ENCODE results near the gene KRTAP4-2.
"Not testable (repeated sequence)": the region's sequence is repeated elsewhere in the genome, so short reads cannot be mapped to it uniquely, and the experiment has no call there.

The KRTAP4-2 gene

GRCh38 chr17:41177727-41178271, at the start of gene KRTAP4-2:
TSS of gene KRTAP4-2 (minus strand) at chr17:41178221. CDS start at chr17:41178164, 57 bp downstream.
- H3K79me2 ChIP-seq (ENCODE audit: insufficient read depth, low read length), result no peaks in the 10 kb centered on the region
- H3K27ac ChIP-seq (ENCODE audit: low read depth, low read length, poor library complexity, severe bottlenecking), result no peak within 1 kb of the TSS
- H2AFZ ChIP-seq (ENCODE audit: low read length), result no peak within 1 kb of the TSS
- H3K9me2 ChIP-seq (ENCODE audit: low read depth, low read length), result no peaks in the 10 kb centered on the region
- no peak within 1 kb of the TSS for H3K9ac ChIP-seq (ENCODE audit: low read length)
- H3K4me3 ChIP-seq (ENCODE audit: low read depth, low read length, poor library complexity, severe bottlenecking), result no peak within 1 kb of the TSS
- TF ChIP-seq EZH2 (IDR thresholded peaks at IDR 0.05; ENCODE audit: borderline replicate concordance, low read length), result no peak
- no peak for TF ChIP-seq CTCF (IDR thresholded peaks at IDR 0.05; ENCODE audit: low read length)
- no peaks in the 10 kb centered on the region for H3F3A ChIP-seq (ENCODE audit: insufficient read depth, low read length)
- H3K9me3 ChIP-seq (ENCODE audit: low read length), result no peaks in the 10 kb centered on the region
- no peaks in the 10 kb centered on the region for H3K27me3 ChIP-seq (ENCODE audit: insufficient read depth, low read length)
- no peaks in the 10 kb centered on the region for H3K4me1 ChIP-seq (ENCODE audit: insufficient read depth, low read length, severe bottlenecking)
- H3K36me3 ChIP-seq (ENCODE audit: insufficient read depth, low read length), result no peaks in the 10 kb centered on the region
- H3K4me2 ChIP-seq (ENCODE audit: low read length), result no peak within 1 kb of the TSS
- no peaks in the 10 kb centered on the region for H4K20me1 ChIP-seq (ENCODE audit: insufficient read depth, low read length)

- H2AFZ ChIP-seq (ENCODE audit: low read length); H3K27ac ChIP-seq (ENCODE audit: low read depth, low read length, poor library complexity, severe bottlenecking); H3F3A ChIP-seq (ENCODE audit: insufficient read depth, low read length); H3K9ac ChIP-seq (ENCODE audit: low read length); H3K4me1 ChIP-seq (ENCODE audit: insufficient read depth, low read length, severe bottlenecking); H3K9me2 ChIP-seq (ENCODE audit: low read depth, low read length); H3K9me3 ChIP-seq (ENCODE audit: low read length); H3K79me2 ChIP-seq (ENCODE audit: insufficient read depth, low read length); H3K4me3 ChIP-seq (ENCODE audit: low read depth, low read length, poor library complexity, severe bottlenecking); H3K4me2 ChIP-seq (ENCODE audit: low read length); H4K20me1 ChIP-seq (ENCODE audit: insufficient read depth, low read length); H3K36me3 ChIP-seq (ENCODE audit: insufficient read depth, low read length); H3K27me3 ChIP-seq (ENCODE audit: insufficient read depth, low read length): not testable (repeated sequence)
Observed at GRCh38 chr17:41226598-41227095, 48.6 kb upstream of the KRTAP4-2 start, which contains the start of gene KRTAP9-2. TSS of gene KRTAP9-2 (plus strand) at chr17:41226648. CDS start at chr17:41226655, 7 bp downstream.

- Histone ChIP-seq H3K4me2 (ENCODE audit: low read length) (no peak overlapping the region), H2AFZ (ENCODE audit: low read length) (no peak overlapping the region), H3K27ac (ENCODE audit: low read depth, low read length, poor library complexity, severe bottlenecking) (no peak overlapping the region), H3K79me2 (ENCODE audit: insufficient read depth, low read length) (no peaks in the 10 kb centered on the region), H3K9ac (ENCODE audit: low read length) (no peak overlapping the region), H3K4me1 (ENCODE audit: insufficient read depth, low read length, severe bottlenecking) (no peaks in the 10 kb centered on the region), H3K27me3 (ENCODE audit: insufficient read depth, low read length) (no peaks in the 10 kb centered on the region), H3F3A (ENCODE audit: insufficient read depth, low read length) (no peaks in the 10 kb centered on the region), H3K9me3 (ENCODE audit: low read length) (no peaks in the 10 kb centered on the region), H3K4me3 (ENCODE audit: low read depth, low read length, poor library complexity, severe bottlenecking) (no peak overlapping the region), H3K9me2 (ENCODE audit: low read depth, low read length) (no peaks in the 10 kb centered on the region), H4K20me1 (ENCODE audit: insufficient read depth, low read length) (no peaks in the 10 kb centered on the region), H3K36me3 (ENCODE audit: insufficient read depth, low read length) (no peaks in the 10 kb centered on the region)
- no peak for TF ChIP-seq CTCF (IDR thresholded peaks at IDR 0.05; ENCODE audit: low read length)
- no peak for TF ChIP-seq EZH2 (IDR thresholded peaks at IDR 0.05; ENCODE audit: borderline replicate concordance, low read length)
Observed at GRCh38 chr17:41226051-41226450, 48.0 kb upstream of the KRTAP4-2 start.

- Histone ChIP-seq H3K9me2 (ENCODE audit: low read depth, low read length) (no peaks in the 10 kb centered on the region), H3K27ac (ENCODE audit: low read depth, low read length, poor library complexity, severe bottlenecking) (no peak overlapping the region), H4K20me1 (ENCODE audit: insufficient read depth, low read length) (no peaks in the 10 kb centered on the region), H3K9me3 (ENCODE audit: low read length) (no peaks in the 10 kb centered on the region), H3F3A (ENCODE audit: insufficient read depth, low read length) (no peaks in the 10 kb centered on the region), H3K79me2 (ENCODE audit: insufficient read depth, low read length) (no peaks in the 10 kb centered on the region), H3K36me3 (ENCODE audit: insufficient read depth, low read length) (no peaks in the 10 kb centered on the region), H3K27me3 (ENCODE audit: insufficient read depth, low read length) (no peaks in the 10 kb centered on the region), H3K4me1 (ENCODE audit: insufficient read depth, low read length, severe bottlenecking) (no peaks in the 10 kb centered on the region), H3K4me2 (ENCODE audit: low read length) (no peak overlapping the region), H3K4me3 (ENCODE audit: low read depth, low read length, poor library complexity, severe bottlenecking) (no peak overlapping the region), H3K9ac (ENCODE audit: low read length) (no peak overlapping the region), H2AFZ (ENCODE audit: low read length) (no peak overlapping the region)
- no peak for TF ChIP-seq CTCF (IDR thresholded peaks at IDR 0.05; ENCODE audit: low read length)
- no peak for TF ChIP-seq EZH2 (IDR thresholded peaks at IDR 0.05; ENCODE audit: borderline replicate concordance, low read length)
Observed at GRCh38 chr17:41223821-41224220, 45.8 kb upstream of the KRTAP4-2 start.

All from OCI-LY1 (cell line).